Ascending aorta (tissue), 2 donors: Measurements from ENCODE around the gene FAM25A. TPM values are rescaled to one million over a fixed set of nuclear protein-coding genes. Genes with fewer than 3 reads are reported as not detected.
A peak's percentile ranks its signal among the peaks of the same experiment; 100 is the strongest.

Source experiments
- DNase-seq, 2 donors: peaks; one replicate each; pipeline ENCODE4 v3.0.0-alpha.2; 2019; ENCODE audit warnings: low spot score in 2 of 2
- H3K27ac ChIP-seq, 2 donors: fragments of 200-600 bp; sonication (generic); one replicate each; pipeline ENCODE4 v1.5.1; 2016 to 2017; ENCODE audit warnings: mild to moderate bottlenecking in 1 of 2
- H3K27me3 ChIP-seq: fragments of 200-600 bp; sonication (generic); one replicate; pipeline ENCODE4 v1.5.1; 2017
- H3K36me3 ChIP-seq, 2 donors: fragments of 200-600 bp; sonication (generic); one replicate each; pipeline ENCODE4 v1.5.1; 2016
- H3K4me1 ChIP-seq, 2 donors: fragments of 200-600 bp; sonication (generic); one replicate each; pipeline ENCODE4 v1.5.1; 2016 to 2017; ENCODE audit warnings: mild to moderate bottlenecking in 1 of 2
- H3K4me3 ChIP-seq, 2 donors: fragments of 200-600 bp; sonication (generic); one replicate each; pipeline ENCODE4 v1.5.1; 2016 to 2017; ENCODE audit warnings: mild to moderate bottlenecking in 1 of 2
- H3K9me3 ChIP-seq, 2 donors: fragments of 200-600 bp; sonication (generic); one replicate each; pipeline ENCODE4 v1.5.1; 2016
- CTCF ChIP-seq, 3 experiments: fragments of 200-600 bp in 2 of 3; fragments of 450-650 bp in 1 of 3; sonication (generic) in 2 of 3; IDR thresholded peaks; one replicate each; pipeline ENCODE4 v1.5.1; 2016 to 2019; ENCODE audit warnings: antibody characterized with exemption in 3 of 3, mild to moderate bottlenecking in 1 of 3, moderate library complexity in 1 of 3
- intact Hi-C: fragments of 100-400 bp; cut with DNase I; formaldehyde crosslinking; loops from one replicate; pipeline ENCODE4 v1.15.1; 2023
- total RNA-seq: library from RNA; depleted of rRNA; stranded (reverse); fragments of >200 nt; gene quantifications from one replicate; pipeline ENCODE4 v1.1.0, GENCODE V29; 2016

Gene FAM25A
- total RNA-seq, 1 donor from 2014 or later, result not detected

- no peak overlapping the region for H3K4me3 ChIP-seq
- H3K4me1 ChIP-seq, result no peaks in the 10 kb centered on the region
- H3K36me3 ChIP-seq, result peaks cover 81 to 85% of the 10 kb centered on the region in 2 donors
- H3K27me3 ChIP-seq, result no peaks in the 10 kb centered on the region
- H3K27ac ChIP-seq, result no peak overlapping the region
- intact Hi-C loops, result no loop called here
- no peak for TF ChIP-seq CTCF (IDR thresholded peaks at IDR 0.05)
- no peaks in the 10 kb centered on the region for H3K9me3 ChIP-seq
- no peak for DNase-seq
Observed at GRCh38 chr10:87053577-87054181, 33.6 kb downstream of the FAM25A start.

- Histone ChIP-seq H3K27me3 (no peaks in the 10 kb centered on the region), H3K9me3 (no peaks in the 10 kb centered on the region), H3K4me1 (no peaks in the 10 kb centered on the region), H3K27ac (peak overlapping the region; percentile 18 to 25), H3K36me3 (peaks cover 86 to 88% of the 10 kb centered on the region in 2 donors), H3K4me3 (no peak overlapping the region)
- TF ChIP-seq CTCF (IDR thresholded peaks at IDR 0.05), result no peak
- DNase-seq, result no peak
- intact Hi-C loops, result loop anchor here (5.0 kb wide), 1 partner anchor 112 kb away; no protein-coding TSS in a partner anchor
Observed at GRCh38 chr10:87054373-87055295, 34.5 kb downstream of the FAM25A start.

GRCh38 chr10:87058171-87058570 is 38.1 kb downstream of the FAM25A start:
- H3K36me3 ChIP-seq, result peaks cover 85 to 88% of the 10 kb centered on the region in 2 donors
- H3K9me3 ChIP-seq, result no peaks in the 10 kb centered on the region
- DNase-seq, result no peak
- H3K4me1 ChIP-seq, result no peaks in the 10 kb centered on the region
- H3K27ac ChIP-seq, result no peak overlapping the region
- no peak overlapping the region for H3K4me3 ChIP-seq
- intact Hi-C loops, result loop anchor here (5.0 kb wide), 1 partner anchor 116 kb away; no protein-coding TSS in a partner anchor
- no peaks in the 10 kb centered on the region for H3K27me3 ChIP-seq
- no peak for TF ChIP-seq CTCF (IDR thresholded peaks at IDR 0.05)

- intact Hi-C loops, result loop anchor here (5.0 kb wide), 1 partner anchor 117 kb away; no protein-coding TSS in a partner anchor
- Histone ChIP-seq H3K27ac (no peak overlapping the region), H3K36me3 (peaks cover 88 to 90% of the 10 kb centered on the region in 2 donors), H3K9me3 (no peaks in the 10 kb centered on the region), H3K4me3 (no peak overlapping the region), H3K27me3 (no peaks in the 10 kb centered on the region), H3K4me1 (no peaks in the 10 kb centered on the region)
- no peak for TF ChIP-seq CTCF (IDR thresholded peaks at IDR 0.05)
- no peak for DNase-seq
Observed at GRCh38 chr10:87059401-87059800, 39.3 kb downstream of the FAM25A start.

GRCh38 chr10:87060280-87060928 is 40.3 kb downstream of the FAM25A start:
- no peaks in the 10 kb centered on the region for H3K27me3 ChIP-seq
- H3K4me1 ChIP-seq, result no peaks in the 10 kb centered on the region
- no peak overlapping the region for H3K27ac ChIP-seq
- no peaks in the 10 kb centered on the region for H3K9me3 ChIP-seq
- H3K4me3 ChIP-seq, result no peak overlapping the region
- TF ChIP-seq CTCF (IDR thresholded peaks at IDR 0.05), result no peak
- intact Hi-C loops, result no loop called here
- DNase-seq, result no peak
- H3K36me3 ChIP-seq, result peaks cover 82 to 89% of the 10 kb centered on the region in 2 donors
